H1 (cell line): ENCODE results near the gene POLR3GL. TPM values are rescaled to one million over a fixed set of nuclear protein-coding genes. Genes with fewer than 3 reads are reported as not detected.
A peak's percentile ranks its signal among the peaks of the same experiment; 100 is the strongest.

Source experiments
- CTCF ChIA-PET: fragments of 300-600 bp; sonication (Branson Sonifier 250); formaldehyde crosslinking; loops from one replicate; lab custom pipeline; 2021; ENCODE audit not compliant: partially characterized antibody; lab: Charles Lee
- POLR2A ChIA-PET: fragments of 300-600 bp; sonication (Branson Sonifier 250); formaldehyde crosslinking; loops from one replicate; lab custom pipeline; 2021; ENCODE audit warnings: inconsistent platforms; ENCODE audit not compliant: partially characterized antibody; lab: Charles Lee
- DNase-seq, 2 experiments: peaks; one replicate each; pipeline versions ENCODE4 v3.0.0 to v3.0.0-alpha.2; 2010 to 2022; ENCODE audit warnings: low spot score in 2 of 2, low read depth in 1 of 2, mixed read lengths in 1 of 2
- FAIRE-seq: peaks from 2 replicates; lab custom pipeline; 2011; peaks lifted over from hg19 to GRCh38; lab: Jason Lieb, UNC
- H2AFZ ChIP-seq: 2 replicates; pipeline ENCODE4 v1.8.1; 2012; ENCODE audit warnings: low read length, inconsistent platforms
- H2AK5ac ChIP-seq: 2 replicates; pipeline ENCODE4 v1.6.1; 2013; ENCODE audit warnings: low read depth, low read length
- H2BK120ac ChIP-seq: replicated peaks from 2 replicates; pipeline ENCODE3; 2013; ENCODE audit warnings: low read depth, low read length, inconsistent platforms
- H2BK12ac ChIP-seq: 2 replicates; pipeline ENCODE4 v1.6.1; 2013; ENCODE audit warnings: low read depth, low read length
- H2BK15ac ChIP-seq: 2 replicates; pipeline ENCODE4 v1.6.1; 2013; ENCODE audit warnings: low read length
- H2BK20ac ChIP-seq: 2 replicates; pipeline ENCODE4 v1.6.1; 2013; ENCODE audit warnings: low read length
- H2BK5ac ChIP-seq: 2 replicates; pipeline ENCODE4 v1.6.1; 2013; ENCODE audit warnings: low read depth, low read length
- H3K14ac ChIP-seq: 2 replicates; pipeline ENCODE4 v1.6.1; 2013; ENCODE audit warnings: inconsistent platforms; ENCODE audit not compliant: insufficient read length
- H3K18ac ChIP-seq: 2 replicates; pipeline ENCODE4 v1.6.1; 2013; ENCODE audit warnings: low read length; ENCODE audit errors: extremely low read depth
- H3K23ac ChIP-seq: 2 replicates; pipeline ENCODE4 v1.6.1; 2013; ENCODE audit warnings: inconsistent platforms; ENCODE audit not compliant: insufficient read length
- H3K23me2 ChIP-seq: 2 replicates; pipeline ENCODE4 v1.6.1; 2013; ENCODE audit warnings: low read depth, low read length
- H3K27ac ChIP-seq: 2 replicates; pipeline ENCODE4 v1.6.1; 2011; ENCODE audit warnings: low read depth, low read length, inconsistent platforms
- H3K27me3 ChIP-seq, 4 experiments: replicated peaks in 1 of 4; 1 replicate in 1 of 4; 2 replicates in 3 of 4; pipeline versions ENCODE4 v1.6.1 to v1.8.1; 2011 to 2013; ENCODE audit warnings: low read length in 3 of 4, mild to moderate bottlenecking in 3 of 4, inconsistent platforms in 2 of 4, mixed read lengths in 2 of 4, moderate library complexity in 1 of 4; ENCODE audit not compliant: control insufficient read depth in 3 of 4, insufficient read depth in 3 of 4; ENCODE audit errors: extremely low read depth in 1 of 4
- H3K36me3 ChIP-seq, 4 experiments: 2 replicates each; pipeline versions ENCODE4 v1.6.1 to v1.8.1; 2011 to 2013; ENCODE audit warnings: mild to moderate bottlenecking in 4 of 4, low read length in 3 of 4, moderate library complexity in 2 of 4, control low read depth in 1 of 4, inconsistent platforms in 1 of 4; ENCODE audit not compliant: insufficient read depth in 4 of 4, control insufficient read depth in 2 of 4
- H3K4ac ChIP-seq: replicated peaks from 2 replicates; pipeline ENCODE3; 2013; ENCODE audit warnings: low read length, low read depth, mixed read lengths, inconsistent platforms; ENCODE audit not compliant: insufficient read length
- H3K4me1 ChIP-seq, 4 experiments: replicated peaks in 1 of 4; 1 replicate in 1 of 4; 2 replicates in 3 of 4; pipeline versions ENCODE4 v1.6.1 to v1.8.1; 2011 to 2013; ENCODE audit warnings: low read length in 3 of 4, inconsistent platforms in 2 of 4, mixed read lengths in 1 of 4; ENCODE audit not compliant: insufficient read depth in 4 of 4, control insufficient read depth in 3 of 4
- H3K4me2 ChIP-seq, 2 experiments: 2 replicates each; pipeline versions ENCODE4 v1.6.1 to v1.8.1; 2011 to 2013; ENCODE audit warnings: low read depth in 2 of 2, low read length in 2 of 2, control low read depth in 1 of 2, inconsistent platforms in 1 of 2, mild to moderate bottlenecking in 1 of 2; ENCODE audit not compliant: insufficient read depth in 1 of 2
- H3K4me3 ChIP-seq, 4 experiments: fragments of 200-600, 300-600 bp in 1 of 4; sonication (generic), shearing (Covaris generic), sonication (Bioruptor Twin) in 1 of 4; 2 replicates each; pipeline versions ENCODE4 v1.5.1 to v1.8.1; 2011 to 2016; ENCODE audit warnings: low read length in 4 of 4, low read depth in 3 of 4, control low read depth in 2 of 4, inconsistent platforms in 2 of 4, mild to moderate bottlenecking in 2 of 4, mixed read lengths in 1 of 4, moderate library complexity in 1 of 4; ENCODE audit not compliant: insufficient read depth in 2 of 4; ENCODE audit errors: extremely low read depth in 1 of 4
- H3K56ac ChIP-seq: replicated peaks from 2 replicates; pipeline ENCODE3; 2013; ENCODE audit warnings: low read depth, mild to moderate bottlenecking, mixed read lengths, low read length, inconsistent platforms; ENCODE audit not compliant: insufficient read length
- H3K79me1 ChIP-seq: 2 replicates; pipeline ENCODE4 v1.6.1; 2013; ENCODE audit warnings: low read depth, low read length, control low read depth
- H3K79me2 ChIP-seq, 2 experiments: 2 replicates each; pipeline versions ENCODE4 v1.6.1 to v1.8.1; 2012 to 2013; ENCODE audit warnings: low read length in 2 of 2, mild to moderate bottlenecking in 2 of 2, inconsistent platforms in 1 of 2; ENCODE audit not compliant: insufficient read depth in 2 of 2, control insufficient read depth in 1 of 2
- H3K9ac ChIP-seq, 4 experiments: replicated peaks in 1 of 4; 1 replicate in 1 of 4; 2 replicates in 3 of 4; pipeline versions ENCODE4 v1.6.1 to v1.8.1; 2011 to 2013; ENCODE audit warnings: low read depth in 3 of 4, low read length in 3 of 4, control low read depth in 2 of 4, mild to moderate bottlenecking in 2 of 4, moderate library complexity in 2 of 4, inconsistent platforms in 1 of 4; ENCODE audit errors: extremely low read depth in 1 of 4
- H3K9me3 ChIP-seq, 2 experiments: 2 replicates each; pipeline versions ENCODE4 v1.6.1 to v1.8.1; 2012 to 2013; ENCODE audit warnings: mild to moderate bottlenecking in 2 of 2, moderate library complexity in 2 of 2, control low read depth in 1 of 2, inconsistent platforms in 1 of 2, low read depth in 1 of 2, low read length in 1 of 2, mixed read lengths in 1 of 2; ENCODE audit not compliant: insufficient read depth in 2 of 2
- H4K20me1 ChIP-seq, 2 experiments: replicated peaks in 1 of 2; 2 replicates each; pipeline versions ENCODE3 to v1.8.1; 2011 to 2013; ENCODE audit warnings: inconsistent platforms in 2 of 2, low read length in 2 of 2, mild to moderate bottlenecking in 1 of 2; ENCODE audit not compliant: insufficient read depth in 2 of 2, control insufficient read depth in 1 of 2
- H4K5ac ChIP-seq: 2 replicates; pipeline ENCODE4 v1.6.1; 2013; ENCODE audit warnings: low read length, low read depth, mixed read lengths, inconsistent platforms; ENCODE audit not compliant: insufficient read length
- H4K8ac ChIP-seq: 2 replicates; pipeline ENCODE4 v1.8.0; 2013; ENCODE audit warnings: mild to moderate bottlenecking, moderate library complexity, low read length, inconsistent platforms; ENCODE audit not compliant: insufficient read depth; ENCODE audit errors: extremely low read depth
- H4K91ac ChIP-seq: replicated peaks from 2 replicates; pipeline ENCODE3; 2013; ENCODE audit warnings: low read length, mixed read lengths, inconsistent platforms; ENCODE audit not compliant: insufficient read length
- CEBPB ChIP-seq: IDR thresholded peaks from 2 replicates; pipeline ENCODE4 v1.6.1; 2012; ENCODE audit warnings: low read depth, low read length
- GABPA ChIP-seq: IDR thresholded peaks from 2 replicates; pipeline ENCODE4 v1.6.1; 2011; ENCODE audit warnings: mild to moderate bottlenecking, low read length, moderate library complexity, borderline replicate concordance; ENCODE audit not compliant: insufficient read depth
- SRF ChIP-seq: IDR thresholded peaks from 2 replicates; pipeline ENCODE4 v1.6.1; 2011; ENCODE audit warnings: mild to moderate bottlenecking, low read depth, low read length, moderate library complexity
- whole genome bisulfite sequencing, 2 experiments: shearing (Covaris generic) in 1 of 2; methylation state at CpG; one replicate each; pipeline versions ENCODE4 v1.1.6 to v1.1.7; 2013 to 2015; ENCODE audit warnings: low lambda C conversion rate in 2 of 2, mixed read lengths in 2 of 2, inconsistent platforms in 1 of 2, low coverage in 1 of 2, missing lambda C conversion rate in 1 of 2; ENCODE audit not compliant: insufficient replicate concordance in 2 of 2, insufficient coverage in 1 of 2, insufficient read length in 1 of 2; ENCODE audit errors: extremely low coverage in 1 of 2, missing lambda C conversion rate in 1 of 2; 5-methylcytosine and 5-hydroxymethylcytosine counted together
- polyA plus RNA-seq, 7 experiments: library from polyadenylated mRNA; depleted of rRNA in 3 of 7; stranded (reverse) in 5 of 7; unstranded in 2 of 7; fragments of >200 nt in 5 of 7; fragments of 200-250 nt in 2 of 7; gene quantifications; 1 replicate in 5 of 7; 2 replicates in 1 of 7; 4 replicates in 1 of 7; pipeline versions ENCODE4 v1.2.1 to v1.2.3, GENCODE V29; 2011 to 2013; ENCODE audit warnings: missing spikeins in 2 of 7, mixed read lengths in 2 of 7
- total RNA-seq: library from RNA; stranded (reverse); fragmentation: NEBNext Ultra II Directional; extraction: Animal tissue kit (Norgen Biotek cat#: 25700); gene quantifications from 2 replicates; pipeline ENCODE4 v1.2.1, GENCODE V29; 2021

The POLR3GL gene
- total and polyA plus RNA-seq, 2 of the 8 experiments (the other 6 are each of a cell fraction or from before 2014, with no cell fraction given), result 3.1 to 3.9 TPM

GRCh38 chr1:145985502-145986439, 21.3 kb downstream of the POLR3GL start:
- ChIA-PET POLR2A (interaction anchor here (0.6 to 13.7 kb wide), 3 partner anchors 7 to 59 kb away, joined by 3 to 218 read pairs (median 6); partner anchors contain the start of genes RBM8A and TXNIP), CTCF (interaction anchor here (0.7 to 12.6 kb wide), 5 partner anchors 7 to 102 kb away, joined by 3 to 93 read pairs (median 5); no protein-coding TSS in a partner anchor)
- peaks cover 0 to 6% (median 3%) of the 10 kb centered on the region in 4 experiments; a peak in 6 of 7 replicates for H3K4me1 ChIP-seq
- H4K8ac ChIP-seq, result no peak overlapping the region
- H3K4ac ChIP-seq, result no peak overlapping the region
- no peak overlapping the region for H4K5ac ChIP-seq
- H3K14ac ChIP-seq, result no peak overlapping the region
- H3K9me3 ChIP-seq, result no peaks in the 10 kb centered on the region
- H2BK12ac ChIP-seq, result 0 out of 2 replicates have a peak overlapping the region, but pooled peaks have one; percentile 72
- no peak overlapping the region for H2AK5ac ChIP-seq
- peak overlapping the region; percentile 89 for H2AFZ ChIP-seq
- no peaks in the 10 kb centered on the region for H4K20me1 ChIP-seq
- no peak overlapping the region for H2BK20ac ChIP-seq
- no peak overlapping the region for H3K18ac ChIP-seq
- H3K23me2 ChIP-seq, result no peaks in the 10 kb centered on the region
- no peak overlapping the region for H3K4me3 ChIP-seq
- FAIRE-seq (no peak), DNase-seq (no peak)
- H3K27me3 ChIP-seq, result no peaks in the 10 kb centered on the region
- H3K79me1 ChIP-seq, result no peaks in the 10 kb centered on the region
- no peak overlapping the region for H3K27ac ChIP-seq
- H2BK120ac ChIP-seq, result no peak overlapping the region
- H3K23ac ChIP-seq, result no peak overlapping the region
- no peak overlapping the region for H3K4me2 ChIP-seq
- no peak overlapping the region for H3K9ac ChIP-seq
- no peaks in the 10 kb centered on the region for H3K36me3 ChIP-seq
- no peak overlapping the region for H2BK5ac ChIP-seq
- H2BK15ac ChIP-seq, result no peak overlapping the region
- TF ChIP-seq CEBPB, result peak; percentile 16; the same call in 1 of the 2 replicates
- peak; percentile 54; the same call in 1 of the 2 replicates for TF ChIP-seq SRF
- no peak for TF ChIP-seq GABPA
- no peaks in the 10 kb centered on the region for H3K79me2 ChIP-seq
- no peak overlapping the region for H3K56ac ChIP-seq
- no peak overlapping the region for H4K91ac ChIP-seq
- 86% methylated on average over 15 of the region's 15 CpGs; no CpG with 5 or more reads in 1 of the 2 experiments for WGBS, 2 experiments
